A673 (cell line): Measurements from ENCODE around the gene LIMA1. TPM values are rescaled to one million over a fixed set of nuclear protein-coding genes. Genes with fewer than 3 reads are reported as not detected.
A peak's percentile ranks its signal among the peaks of the same experiment; 100 is the strongest.

Source experiments
- BruUV-seq: library from RNA; stranded (reverse); fragments of 400-500 nt; replicated peaks from 2 replicates; lab custom pipeline; 2021; lab: Mats Ljungman, UMichigan
- CTCF ChIA-PET: fragments of 300-600 bp; sonication (Branson Sonifier 250); formaldehyde crosslinking; loops from one replicate; lab custom pipeline; 2022; ENCODE audit warnings: antibody characterized with exemption; lab: Charles Lee
- POLR2A ChIA-PET: fragments of 300-600 bp; sonication (Branson Sonifier 250); formaldehyde crosslinking; loops from one replicate; lab custom pipeline; 2022; ENCODE audit warnings: antibody characterized with exemption; ENCODE audit not compliant: low non-redundant PET; lab: Charles Lee
- DNase-seq: peaks from one replicate; pipeline ENCODE4 v3.0.0-alpha.2; 2015; ENCODE audit warnings: low spot score
- H3K27ac ChIP-seq: fragments of 200-600 bp; sonication (generic); 2 replicates; pipeline ENCODE4 v1.5.1; 2016; ENCODE audit warnings: mixed run types, low read depth, mild to moderate bottlenecking, mixed read lengths, antibody characterized with exemption, low read length; ENCODE audit not compliant: poor library complexity, severe bottlenecking
- H3K27me3 ChIP-seq: fragments of 200-600 bp; sonication (generic); replicated peaks from 2 replicates; pipeline ENCODE4 v1.6.1; 2017; ENCODE audit warnings: mixed run types, low read depth, mild to moderate bottlenecking, mixed read lengths, antibody characterized with exemption, low read length; ENCODE audit not compliant: insufficient read depth, poor library complexity
- H3K36me3 ChIP-seq: fragments of 200-600 bp; sonication (generic); 2 replicates; pipeline ENCODE4 v1.6.1; 2016; ENCODE audit warnings: mixed run types, mild to moderate bottlenecking, mixed read lengths, antibody characterized with exemption, low read length; ENCODE audit not compliant: insufficient read depth, poor library complexity, severe bottlenecking
- H3K4me1 ChIP-seq: fragments of 200-600 bp; sonication (generic); 2 replicates; pipeline ENCODE4 v1.6.1; 2017; ENCODE audit warnings: mixed run types, mild to moderate bottlenecking, mixed read lengths, antibody characterized with exemption, low read length; ENCODE audit not compliant: insufficient read depth, poor library complexity, severe bottlenecking
- H3K4me3 ChIP-seq: fragments of 200-600 bp; sonication (generic); 2 replicates; pipeline ENCODE4 v1.5.1; 2016; ENCODE audit warnings: low read depth, mixed run types, mild to moderate bottlenecking, mixed read lengths, low read length; ENCODE audit not compliant: poor library complexity, severe bottlenecking
- H3K9me3 ChIP-seq: fragments of 200-600 bp; sonication (generic); 2 replicates; pipeline ENCODE4 v1.6.1; 2016; ENCODE audit warnings: mixed run types, low read depth, mild to moderate bottlenecking, mixed read lengths, antibody characterized with exemption, low read length; ENCODE audit not compliant: poor library complexity, severe bottlenecking
- CTCF ChIP-seq: fragments of 300-800, 200-600 bp; sonication (generic); conservative IDR thresholded peaks from 2 replicates; pipeline ENCODE4 v1.5.1; 2017; ENCODE audit warnings: low read depth, mild to moderate bottlenecking, antibody characterized with exemption, low read length, moderate library complexity, mixed read lengths
- EZH2 ChIP-seq: fragments of 200-600 bp; sonication (generic); IDR thresholded peaks from 2 replicates; pipeline ENCODE4 v1.6.1; 2017; ENCODE audit warnings: borderline replicate concordance, low read depth, mild to moderate bottlenecking, mixed read lengths, antibody characterized with exemption, low read length; ENCODE audit not compliant: poor library complexity, severe bottlenecking
- intact Hi-C: fragments of 100-400 bp; cut with micrococcal nuclease; formaldehyde crosslinking; loops from one replicate; pipeline ENCODE4 v1.10.0; 2022; ENCODE audit not compliant: unreplicated experiment
- total RNA-seq: library from RNA; stranded (reverse); gene quantifications from 2 replicates; pipeline ENCODE4 v1.2.3, GENCODE V29; 2021

The LIMA1 gene
- total RNA-seq, 1 experiment from 2014 or later: 77.6 TPM

- intact Hi-C loops: loop anchor here (10.0 kb wide), 1 partner anchor 133 kb away; no protein-coding TSS in a partner anchor
- CTCF ChIA-PET: interaction anchor here (0.6 to 1.4 kb wide), 4 partner anchors 12 to 138 kb away, joined by 4 to 6 read pairs (median 6); no protein-coding TSS in a partner anchor
- H3K36me3 ChIP-seq: peaks cover 44% of the 10 kb centered on the region
- DNase-seq: no peak
- peaks cover 25% of the 10 kb centered on the region for H3K4me1 ChIP-seq
- POLR2A ChIA-PET: no interaction called here
- no peaks in the 10 kb centered on the region for H3K27me3 ChIP-seq
- no TSS peak for BruUV-seq
- H3K9me3 ChIP-seq: no peaks in the 10 kb centered on the region
- no peak overlapping the region for H3K4me3 ChIP-seq
- no peak overlapping the region for H3K27ac ChIP-seq
- TF ChIP-seq CTCF: no peak
- TF ChIP-seq EZH2: no peak
These were observed 101.6 kb downstream of the LIMA1 start for GRCh38 chr12:50181691-50182090.

- intact Hi-C loops: loop anchor here (5.0 kb wide), 1 partner anchor 43 kb away; no protein-coding TSS in a partner anchor
- ChIA-PET CTCF (interaction anchor here (0.6 to 1.1 kb wide), 4 partner anchors 66 to 209 kb away, joined by 3 read pairs; partner anchors contain the start of gene SMARCD1), POLR2A (interaction anchor here (0.5 kb wide), 1 partner anchor 14 kb away, joined by 8 read pairs; no protein-coding TSS in a partner anchor)
- H3K27ac ChIP-seq: no peak overlapping the region
- peaks cover 36% of the 10 kb centered on the region for H3K36me3 ChIP-seq
- no peaks in the 10 kb centered on the region for H3K27me3 ChIP-seq
- H3K9me3 ChIP-seq: no peaks in the 10 kb centered on the region
- BruUV-seq: no TSS peak
- no peak for DNase-seq
- H3K4me1 ChIP-seq: peaks cover 3% of the 10 kb centered on the region
- TF ChIP-seq CTCF: no peak
- no peak for TF ChIP-seq EZH2
- H3K4me3 ChIP-seq: no peak overlapping the region
These were observed 107.6 kb downstream of the LIMA1 start for GRCh38 chr12:50175716-50176026.

GRCh38 chr12:50174971-50175715 is 108.2 kb downstream of the LIMA1 start:
- TF ChIP-seq CTCF: peak; percentile 73
- TF ChIP-seq EZH2: no peak
- ChIA-PET POLR2A (interaction anchor here (0.6 kb wide), 1 partner anchor 37 kb away, joined by 3 read pairs; no protein-coding TSS in a partner anchor), CTCF (interaction anchor here (1.0 to 1.1 kb wide), 2 partner anchors 65 to 208 kb away, joined by 3 read pairs; no protein-coding TSS in a partner anchor)
- DNase-seq: peak; percentile 86
- intact Hi-C loops: loop anchor here (5.0 kb wide), 1 partner anchor 43 kb away; no protein-coding TSS in a partner anchor
- H3K36me3 ChIP-seq: peaks cover 30% of the 10 kb centered on the region
- H3K27ac ChIP-seq: no peak overlapping the region
- peaks cover 3% of the 10 kb centered on the region for H3K4me1 ChIP-seq
- no peak overlapping the region for H3K4me3 ChIP-seq
- H3K27me3 ChIP-seq: no peaks in the 10 kb centered on the region
- no TSS peak for BruUV-seq
- no peaks in the 10 kb centered on the region for H3K9me3 ChIP-seq
